ENCODE measurements around the gene SMAP1.

SMAP1 gene

DNA sequence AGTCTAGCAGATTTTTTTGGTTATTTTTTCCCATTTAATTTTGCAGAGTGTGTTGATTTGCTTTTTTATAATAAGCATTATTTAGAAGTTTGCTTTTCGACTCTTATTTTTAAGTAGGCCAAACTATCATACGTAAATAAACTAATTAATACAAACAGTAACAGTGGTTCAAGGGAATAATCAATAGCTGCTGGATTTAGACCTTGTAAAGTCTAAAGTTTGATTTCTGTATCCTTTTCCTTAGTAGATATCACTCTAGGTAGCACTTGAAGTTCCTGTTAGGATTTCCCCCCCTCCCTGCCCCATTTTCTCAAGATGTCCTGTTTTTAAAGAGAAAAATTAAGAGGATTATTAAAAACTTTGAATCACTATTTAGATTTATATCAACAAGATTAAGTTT is 153.1 kb downstream of the SMAP1 start:
- Histone ChIP-seq H3K4me1 (ENCODE audit: insufficient read depth, low read length) (no peaks in the 10 kb centered on the region), H3K27me3 (ENCODE audit: control insufficient read depth in 1 of 2, insufficient read depth in 2 of 2, low read length in 2 of 2) (no peaks in the 10 kb centered on the region), H3K9ac (ENCODE audit: low read length) (no peak overlapping the region), H3K27ac (ENCODE audit: low read depth, low read length) (no peak overlapping the region), H3K4me3 (ENCODE audit: low read depth in 1 of 2, low read length in 2 of 2) (no peak overlapping the region), H3K36me3 (ENCODE audit: insufficient read depth, low read length) (no peaks in the 10 kb centered on the region), H3K9me3 (ENCODE audit: low read length) (no peaks in the 10 kb centered on the region)

DNA sequence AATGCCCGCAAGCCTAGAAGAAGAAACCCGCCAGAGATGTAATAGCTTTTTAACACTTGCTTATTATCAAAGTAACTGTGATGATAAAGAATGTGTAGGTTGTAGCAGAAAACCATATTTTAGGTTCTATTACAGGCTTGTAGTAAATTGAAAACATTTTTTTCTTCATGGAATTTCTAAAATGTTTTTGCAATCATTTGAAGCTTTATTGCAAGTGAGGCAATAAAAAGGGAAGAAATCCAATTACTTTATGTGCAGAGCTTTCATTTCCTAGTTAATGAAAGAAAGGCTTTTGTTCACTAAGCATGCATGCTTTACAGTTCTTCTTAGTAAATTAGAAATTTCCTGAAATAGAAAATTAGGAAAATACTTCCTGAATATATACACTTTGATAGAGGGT is 154.1 kb downstream of the SMAP1 start:
- Histone ChIP-seq H3K4me1 (ENCODE audit: insufficient read depth, low read length) (no peaks in the 10 kb centered on the region), H3K9ac (ENCODE audit: low read length) (no peak overlapping the region), H3K4me3 (ENCODE audit: low read depth in 1 of 2, low read length in 2 of 2) (no peak overlapping the region), H3K27me3 (ENCODE audit: control insufficient read depth in 1 of 2, insufficient read depth in 2 of 2, low read length in 2 of 2) (no peaks in the 10 kb centered on the region), H3K9me3 (ENCODE audit: low read length) (no peaks in the 10 kb centered on the region), H3K36me3 (ENCODE audit: insufficient read depth, low read length) (no peaks in the 10 kb centered on the region), H3K27ac (ENCODE audit: low read depth, low read length) (no peak overlapping the region)

DNA sequence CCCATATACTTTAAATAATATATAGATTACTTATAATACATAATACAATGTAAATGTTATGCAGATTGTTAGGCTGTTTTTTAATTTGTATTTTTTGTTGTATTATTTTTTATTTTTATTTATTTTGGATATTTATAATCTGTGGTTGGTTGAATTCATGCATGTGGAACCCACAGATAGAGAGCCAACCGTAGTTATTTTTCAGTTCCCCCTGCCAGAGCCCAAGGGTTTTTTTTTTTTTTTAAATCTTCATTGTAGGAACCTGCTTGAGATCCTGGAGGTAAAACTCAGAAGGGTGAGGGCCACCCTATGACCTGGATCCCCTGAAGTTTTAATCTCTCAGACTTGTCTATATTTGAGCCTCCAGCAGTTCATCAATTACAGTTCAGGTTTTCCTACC is 156.0 kb downstream of the SMAP1 start:
- H3K9ac ChIP-seq (ENCODE audit: low read length), result no peak overlapping the region
- H3K4me3 ChIP-seq (ENCODE audit: low read depth in 1 of 2, low read length in 2 of 2), result no peak overlapping the region
- no peak overlapping the region for H3K27ac ChIP-seq (ENCODE audit: low read depth, low read length)
- H3K36me3 ChIP-seq (ENCODE audit: insufficient read depth, low read length), result no peaks in the 10 kb centered on the region
- no peaks in the 10 kb centered on the region for H3K9me3 ChIP-seq (ENCODE audit: low read length)
- H3K27me3 ChIP-seq (ENCODE audit: control insufficient read depth in 1 of 2, insufficient read depth in 2 of 2, low read length in 2 of 2), result no peaks in the 10 kb centered on the region
- H3K4me1 ChIP-seq (ENCODE audit: insufficient read depth, low read length), result no peaks in the 10 kb centered on the region

DNA sequence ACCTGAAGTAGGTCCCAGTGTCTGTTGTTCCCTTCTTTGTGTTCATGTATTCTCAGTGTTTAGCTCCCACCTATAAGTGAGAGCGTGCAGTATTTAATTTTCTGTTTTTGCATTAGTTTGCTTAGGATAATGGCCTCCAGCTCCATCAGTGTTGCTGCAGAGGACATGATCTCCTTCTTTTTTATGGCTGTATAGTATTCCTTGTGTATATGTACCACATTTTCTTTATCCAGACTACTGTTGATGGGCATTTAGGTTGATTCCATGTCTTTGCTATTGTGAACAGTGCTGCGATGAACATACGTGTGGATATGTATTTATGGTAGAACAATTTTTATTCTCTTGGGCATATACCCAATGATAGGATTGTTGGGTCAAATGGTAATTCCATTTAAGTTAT is 163.7 kb downstream of the SMAP1 start:
- no peaks in the 10 kb centered on the region for H3K27me3 ChIP-seq (ENCODE audit: control insufficient read depth in 1 of 2, insufficient read depth in 2 of 2, low read length in 2 of 2)
- no peak overlapping the region for H3K9ac ChIP-seq (ENCODE audit: low read length)
- H3K4me3 ChIP-seq (ENCODE audit: low read depth in 1 of 2, low read length in 2 of 2), result no peak overlapping the region
- H3K4me1 ChIP-seq (ENCODE audit: insufficient read depth, low read length), result no peaks in the 10 kb centered on the region
- H3K27ac ChIP-seq (ENCODE audit: low read depth, low read length), result no peak overlapping the region
- no peaks in the 10 kb centered on the region for H3K36me3 ChIP-seq (ENCODE audit: insufficient read depth, low read length)
- no peaks in the 10 kb centered on the region for H3K9me3 ChIP-seq (ENCODE audit: low read length)

DNA sequence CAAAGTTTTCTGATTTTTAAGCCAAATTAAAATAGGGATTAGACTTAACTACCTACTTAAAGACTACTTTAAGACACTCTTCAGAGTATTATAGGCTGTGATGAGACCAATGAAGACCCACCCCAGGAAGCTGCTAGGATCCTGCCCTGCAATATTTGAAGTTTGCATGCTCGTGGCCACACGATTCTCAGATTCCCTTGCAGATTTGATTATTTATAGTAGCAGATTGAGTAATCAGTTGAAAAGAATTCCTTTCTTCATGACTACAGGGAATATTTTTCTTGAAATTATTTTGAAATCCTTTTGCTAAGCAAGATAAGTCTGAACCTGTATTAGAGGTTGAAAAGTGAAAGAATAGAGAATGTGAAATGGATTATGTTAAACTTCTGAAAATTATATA is 166.8 kb downstream of the SMAP1 start:
- Histone ChIP-seq H3K36me3 (ENCODE audit: insufficient read depth, low read length) (no peaks in the 10 kb centered on the region), H3K27me3 (ENCODE audit: control insufficient read depth in 1 of 2, insufficient read depth in 2 of 2, low read length in 2 of 2) (no peaks in the 10 kb centered on the region), H3K9me3 (ENCODE audit: low read length) (no peaks in the 10 kb centered on the region), H3K27ac (ENCODE audit: low read depth, low read length) (no peak overlapping the region), H3K4me3 (ENCODE audit: low read depth in 1 of 2, low read length in 2 of 2) (no peak overlapping the region), H3K4me1 (ENCODE audit: insufficient read depth, low read length) (no peaks in the 10 kb centered on the region), H3K9ac (ENCODE audit: low read length) (no peak overlapping the region)

DNA sequence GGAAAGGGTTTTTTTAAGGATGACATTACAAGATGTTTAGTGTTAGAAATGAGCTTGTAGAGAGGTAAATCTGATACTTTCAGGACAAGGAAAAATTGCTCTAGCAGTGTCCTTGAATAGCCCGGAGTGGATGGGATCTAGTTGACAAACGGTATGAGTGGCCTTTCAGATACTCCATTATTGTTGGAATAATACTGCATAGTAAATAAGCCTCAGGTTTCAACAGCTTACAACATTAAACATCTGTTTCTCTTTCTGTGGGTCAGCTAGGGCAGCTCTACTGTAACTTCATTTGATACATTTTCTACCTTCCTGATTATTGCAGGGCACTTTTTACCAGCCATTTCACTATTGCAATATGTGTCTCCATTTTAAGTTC is 171.2 kb downstream of the SMAP1 start:
- Histone ChIP-seq H3K27me3 (ENCODE audit: control insufficient read depth in 1 of 2, insufficient read depth in 2 of 2, low read length in 2 of 2) (no peaks in the 10 kb centered on the region), H3K9ac (ENCODE audit: low read length) (no peak overlapping the region), H3K36me3 (ENCODE audit: insufficient read depth, low read length) (no peaks in the 10 kb centered on the region), H3K4me3 (ENCODE audit: low read depth in 1 of 2, low read length in 2 of 2) (no peak overlapping the region), H3K27ac (ENCODE audit: low read depth, low read length) (no peak overlapping the region), H3K4me1 (ENCODE audit: insufficient read depth, low read length) (no peaks in the 10 kb centered on the region), H3K9me3 (ENCODE audit: low read length) (no peaks in the 10 kb centered on the region)

DNA sequence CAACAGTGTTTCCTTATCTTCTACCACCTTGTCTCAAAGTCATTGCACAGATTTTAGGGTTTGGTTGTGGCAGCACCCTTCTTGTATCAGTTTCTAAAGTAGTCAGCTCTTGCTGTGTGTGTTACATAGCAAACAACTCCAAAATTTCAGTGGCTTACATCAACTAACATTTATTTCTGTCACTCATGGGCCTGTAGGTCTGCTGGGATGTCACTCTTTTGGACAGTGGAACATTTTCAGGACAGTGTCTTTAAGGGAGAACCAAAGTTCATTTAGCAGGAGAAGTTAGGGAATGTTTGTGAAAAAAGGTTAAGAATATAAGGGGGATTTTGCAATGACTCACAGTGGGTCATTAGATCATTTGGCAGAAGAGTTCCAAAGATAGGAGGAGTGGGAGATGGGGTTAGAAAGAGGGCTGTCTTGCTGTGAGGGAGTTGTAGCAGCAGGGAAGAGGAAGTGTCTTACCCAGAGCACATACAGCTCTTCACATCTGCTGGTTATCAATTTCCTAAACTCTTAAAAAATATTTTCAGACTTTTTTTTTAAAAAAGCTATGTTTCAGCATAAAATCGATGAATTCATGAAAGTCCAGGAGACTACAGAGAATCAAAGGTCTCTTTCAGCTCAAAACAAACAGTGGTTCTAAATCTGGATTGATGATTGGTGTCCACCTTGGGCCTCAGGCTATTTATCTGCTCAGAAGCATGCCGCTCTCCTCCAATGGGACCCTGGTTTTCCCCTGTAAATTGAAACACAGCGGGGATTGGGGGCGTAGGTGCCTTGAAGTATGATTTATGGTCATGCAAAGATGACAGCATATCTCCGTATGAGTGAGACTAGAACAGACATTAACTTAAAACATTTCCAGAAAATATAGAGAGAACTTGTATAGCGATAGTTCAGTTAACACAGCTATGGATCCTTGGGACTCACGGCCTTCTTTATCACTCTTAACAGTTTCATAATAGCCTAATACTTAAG is 171.9 kb downstream of the SMAP1 start:
- Histone ChIP-seq H3K27ac (ENCODE audit: low read depth, low read length) (no peak overlapping the region), H3K36me3 (ENCODE audit: insufficient read depth, low read length) (no peaks in the 10 kb centered on the region), H3K9me3 (ENCODE audit: low read length) (no peaks in the 10 kb centered on the region), H3K27me3 (ENCODE audit: control insufficient read depth in 1 of 2, insufficient read depth in 2 of 2, low read length in 2 of 2) (no peaks in the 10 kb centered on the region), H3K4me1 (ENCODE audit: insufficient read depth, low read length) (no peaks in the 10 kb centered on the region), H3K9ac (ENCODE audit: low read length) (no peak overlapping the region), H3K4me3 (ENCODE audit: low read depth in 1 of 2, low read length in 2 of 2) (no peak overlapping the region)

DNA sequence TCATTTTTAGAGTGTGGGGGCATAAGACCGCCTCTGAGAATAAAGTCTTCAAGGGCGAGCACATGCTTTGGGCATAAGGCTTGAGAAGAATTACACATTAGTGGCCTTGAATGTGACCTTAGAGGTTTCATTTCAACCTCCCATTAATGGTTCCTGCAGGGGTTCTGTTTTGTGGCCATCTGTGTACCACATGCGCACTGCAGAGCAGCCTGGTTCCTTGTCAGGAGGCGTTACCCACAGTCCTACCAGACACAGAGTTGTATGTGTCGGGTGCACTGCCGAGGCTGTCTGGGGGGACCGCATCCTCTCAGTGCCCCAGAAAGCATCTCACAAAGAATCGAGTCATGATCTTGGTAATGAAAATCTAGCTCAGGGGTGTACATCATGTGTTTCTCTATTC is 173.4 kb downstream of the SMAP1 start:
- Histone ChIP-seq H3K36me3 (ENCODE audit: insufficient read depth, low read length) (no peaks in the 10 kb centered on the region), H3K27ac (ENCODE audit: low read depth, low read length) (no peak overlapping the region), H3K9me3 (ENCODE audit: low read length) (no peaks in the 10 kb centered on the region), H3K4me1 (ENCODE audit: insufficient read depth, low read length) (no peaks in the 10 kb centered on the region), H3K27me3 (ENCODE audit: control insufficient read depth in 1 of 2, insufficient read depth in 2 of 2, low read length in 2 of 2) (no peaks in the 10 kb centered on the region), H3K9ac (ENCODE audit: low read length) (no peak overlapping the region), H3K4me3 (ENCODE audit: low read depth in 1 of 2, low read length in 2 of 2) (no peak overlapping the region)

DNA sequence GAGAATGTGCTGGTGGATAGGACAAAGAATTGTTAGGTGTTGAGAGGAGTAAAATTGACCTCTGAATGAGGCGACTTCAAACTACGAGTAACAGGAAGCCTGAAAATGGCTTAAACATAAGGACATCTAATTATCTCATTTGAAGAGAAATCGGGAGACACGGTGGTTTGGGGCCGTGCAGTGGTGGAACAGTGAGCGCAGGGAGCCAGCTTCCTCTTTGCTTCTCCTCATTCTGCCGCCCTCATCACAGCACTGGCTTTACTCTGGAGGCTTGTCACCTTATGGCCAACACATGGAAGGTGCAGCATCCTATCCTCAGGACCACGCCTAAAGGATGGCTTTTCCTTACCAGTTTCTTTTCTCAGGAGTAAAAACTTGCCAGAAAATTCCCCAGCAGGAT is 174.9 kb downstream of the SMAP1 start:
- H3K9me3 ChIP-seq (ENCODE audit: low read length), result no peaks in the 10 kb centered on the region
- H3K9ac ChIP-seq (ENCODE audit: low read length), result no peak overlapping the region
- no peak overlapping the region for H3K4me3 ChIP-seq (ENCODE audit: low read depth in 1 of 2, low read length in 2 of 2)
- no peak overlapping the region for H3K27ac ChIP-seq (ENCODE audit: low read depth, low read length)
- no peaks in the 10 kb centered on the region for H3K36me3 ChIP-seq (ENCODE audit: insufficient read depth, low read length)
- H3K4me1 ChIP-seq (ENCODE audit: insufficient read depth, low read length), result no peaks in the 10 kb centered on the region
- H3K27me3 ChIP-seq (ENCODE audit: control insufficient read depth in 1 of 2, insufficient read depth in 2 of 2, low read length in 2 of 2), result no peaks in the 10 kb centered on the region

DNA sequence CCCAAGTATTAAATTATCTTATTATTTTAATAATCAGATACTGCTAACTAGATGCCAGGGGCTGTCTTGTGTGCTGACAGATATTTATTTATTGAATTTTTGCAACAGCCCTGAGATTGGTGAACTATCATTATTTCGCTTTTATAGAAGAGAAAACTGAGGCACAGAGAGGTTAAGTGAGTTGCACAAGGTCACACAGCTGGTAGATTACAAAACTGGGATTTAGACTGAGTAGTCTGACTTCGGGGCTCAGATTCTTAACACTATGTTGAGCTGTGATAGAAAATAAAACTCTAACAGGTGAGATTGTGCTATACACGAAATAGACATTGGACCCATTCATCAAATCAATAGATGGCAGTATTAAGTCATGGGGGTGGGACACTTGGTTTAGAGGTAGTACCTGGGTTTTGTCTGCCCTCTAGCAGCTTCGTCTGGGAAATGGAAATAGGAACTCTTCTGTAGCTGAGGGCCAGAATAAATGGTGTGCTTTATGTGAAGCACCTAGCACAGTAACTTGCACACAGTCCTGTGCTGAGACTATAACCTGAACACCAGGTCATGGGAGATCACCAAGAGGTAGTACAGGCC is 175.7 kb downstream of the SMAP1 start:
- no peaks in the 10 kb centered on the region for H3K36me3 ChIP-seq (ENCODE audit: insufficient read depth, low read length)

DNA sequence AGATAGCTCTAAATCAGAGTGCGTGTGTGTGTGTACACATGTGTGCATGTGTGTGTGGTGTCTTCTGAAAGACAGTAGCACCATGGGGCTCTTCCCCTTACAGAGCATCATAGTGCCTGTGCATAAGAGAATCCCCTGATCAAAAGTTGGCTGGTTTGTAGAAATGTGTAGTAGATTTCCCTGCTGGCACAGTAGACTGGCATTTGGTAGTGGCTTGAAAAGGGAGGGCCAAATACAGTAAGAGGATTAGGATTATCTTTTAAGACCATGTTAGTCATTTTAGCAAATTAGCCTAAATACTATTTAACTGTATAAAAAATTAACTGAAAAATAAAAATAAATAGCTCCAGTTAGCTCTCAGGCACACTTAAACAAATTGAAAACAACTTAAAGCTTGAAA is 176.6 kb downstream of the SMAP1 start:
- H3K9ac ChIP-seq (ENCODE audit: low read length), result no peak overlapping the region
- H3K27me3 ChIP-seq (ENCODE audit: control insufficient read depth in 1 of 2, insufficient read depth in 2 of 2, low read length in 2 of 2), result no peaks in the 10 kb centered on the region
- no peaks in the 10 kb centered on the region for H3K36me3 ChIP-seq (ENCODE audit: insufficient read depth, low read length)
- no peaks in the 10 kb centered on the region for H3K4me1 ChIP-seq (ENCODE audit: insufficient read depth, low read length)
- H3K27ac ChIP-seq (ENCODE audit: low read depth, low read length), result no peak overlapping the region
- no peak overlapping the region for H3K4me3 ChIP-seq (ENCODE audit: low read depth in 1 of 2, low read length in 2 of 2)
- H3K9me3 ChIP-seq (ENCODE audit: low read length), result no peaks in the 10 kb centered on the region

More for the DNA sequence above, 175.7 kb downstream of the SMAP1 start:
- H3K27me3 ChIP-seq (ENCODE audit: control insufficient read depth in 1 of 2, insufficient read depth in 2 of 2, low read length in 2 of 2), result no peaks in the 10 kb centered on the region
- H3K9me3 ChIP-seq (ENCODE audit: low read length), result no peaks in the 10 kb centered on the region
- H3K9ac ChIP-seq (ENCODE audit: low read length), result no peak overlapping the region
- H3K4me1 ChIP-seq (ENCODE audit: insufficient read depth, low read length), result no peaks in the 10 kb centered on the region
- no peak overlapping the region for H3K27ac ChIP-seq (ENCODE audit: low read depth, low read length)
- H3K4me3 ChIP-seq (ENCODE audit: low read depth in 1 of 2, low read length in 2 of 2), result no peak overlapping the region
